K562 (cell line): ENCODE measurements around the gene PDCD6IP. TPM values are rescaled to one million over a fixed set of nuclear protein-coding genes. Genes with fewer than 3 reads are reported as not detected.

Experiments
- ADNP ChIP-seq: fragments of 200-800 bp; sonication (Bioruptor generic); IDR thresholded peaks from 2 replicates; pipeline ENCODE4 v1.6.1; 2016; ENCODE audit warnings: missing genetic modification characterization, missing compliant biosample characterization
- CEBPG ChIP-seq, 3 experiments: fragments of 200-800 bp in 1 of 3; sonication (Bioruptor generic) in 1 of 3; sonication (generic) in 1 of 3; formaldehyde crosslinking in 1 of 3; IDR thresholded peaks in 2 of 3; conservative IDR thresholded peaks in 1 of 3; 2 replicates each; pipeline versions ENCODE4 v1.6.1 to v1.8.0; 2016 to 2022; ENCODE audit warnings: missing compliant biosample characterization in 2 of 3, missing genetic modification characterization in 2 of 3, mild to moderate bottlenecking in 1 of 3, missing genetic modification reagents in 1 of 3
- FUS ChIP-seq: fragments of 200-400 bp; formaldehyde crosslinking; optimal IDR thresholded peaks from 2 replicates; pipeline ENCODE3; 2017; ENCODE audit warnings: low read depth, low read length
- RBM14 ChIP-seq: fragments of 200-400 bp; formaldehyde crosslinking; IDR thresholded peaks from 2 replicates; pipeline ENCODE4 v1.6.1; 2018; ENCODE audit warnings: low read depth, mild to moderate bottlenecking, low read length, moderate library complexity, borderline replicate concordance; ENCODE audit not compliant: insufficient read depth
- SLC30A9 ChIP-seq: fragments of 250-450 bp; sonication (Bioruptor Pico); IDR thresholded peaks from 2 replicates; pipeline ENCODE4 v1.8.0; 2022; ENCODE audit warnings: mild to moderate bottlenecking, moderate library complexity
- polyA plus RNA-seq, 8 experiments: library from polyadenylated mRNA; depleted of rRNA in 4 of 8; stranded (reverse) in 5 of 8; unstranded in 3 of 8; fragments of >200 nt; fragmentation: Nextera tagmentation in 2 of 8; fragmentation: Illumina TruSeq in 1 of 8; extraction: Ambion mirVana in 2 of 8; extraction: Trizol in 1 of 8; gene quantifications; 2 replicates each; pipeline versions ENCODE4 v1.2.1 to v1.2.3, GENCODE V29; 2011 to 2014; ENCODE audit warnings: inconsistent platforms in 1 of 8, missing spikeins in 1 of 8
- total RNA-seq, 7 experiments: library from RNA; depleted of rRNA in 6 of 7; stranded (reverse); fragments of >200 nt in 6 of 7; fragmentation: Illumina TruSeq in 2 of 7; extraction: Trizol in 2 of 7; gene quantifications; 2 replicates each; pipeline versions ENCODE4 v1.2.1 to v1.2.3, GENCODE V29; 2011 to 2021; ENCODE audit warnings: low replicate concordance in 1 of 7
- TF ChIP-seq, protein P1 (sequence below): sonication (generic); formaldehyde crosslinking; IDR thresholded peaks from 2 replicates; pipeline ENCODE4 v1.8.0; 2023; ENCODE audit warnings: missing genetic modification reagents, mild to moderate bottlenecking, borderline replicate concordance
- TF ChIP-seq, protein P2 (sequence below): IDR thresholded peaks from 2 replicates; pipeline ENCODE4 v1.6.1; 2011; ENCODE audit not compliant: insufficient read length; ENCODE audit errors: extremely low read depth
- TF ChIP-seq, protein P3 (sequence below), 3 experiments: fragments of 200-800 bp in 1 of 3; fragments of 250-450 bp in 1 of 3; fragments of 450-650 bp in 1 of 3; sonication (Bioruptor Pico) in 1 of 3; sonication (Bioruptor generic) in 1 of 3; formaldehyde crosslinking in 1 of 3; IDR thresholded peaks; 2 replicates each; pipeline versions ENCODE4 v1.6.1 to v1.8.0; 2016 to 2022; ENCODE audit warnings: mild to moderate bottlenecking in 2 of 3, missing genetic modification characterization in 2 of 3, missing compliant biosample characterization in 1 of 3, moderate library complexity in 1 of 3
- TF ChIP-seq, protein P4 (sequence below): sonication (generic); formaldehyde crosslinking; IDR thresholded peaks from 2 replicates; pipeline ENCODE4 v1.8.0; 2022; ENCODE audit warnings: missing genetic modification reagents, mild to moderate bottlenecking, borderline replicate concordance
- TF ChIP-seq, protein P5 (sequence below): fragments of 450-650 bp; formaldehyde crosslinking; IDR thresholded peaks from 2 replicates; pipeline ENCODE4 v1.4.0; 2020; ENCODE audit warnings: mild to moderate bottlenecking, mixed read lengths

PDCD6IP gene
- total and polyA plus RNA-seq, 9 of the 15 experiments (the other 6 are each of a cell fraction or from before 2014, with no cell fraction given): 40.2 to 302 (median 122) TPM

DNA sequence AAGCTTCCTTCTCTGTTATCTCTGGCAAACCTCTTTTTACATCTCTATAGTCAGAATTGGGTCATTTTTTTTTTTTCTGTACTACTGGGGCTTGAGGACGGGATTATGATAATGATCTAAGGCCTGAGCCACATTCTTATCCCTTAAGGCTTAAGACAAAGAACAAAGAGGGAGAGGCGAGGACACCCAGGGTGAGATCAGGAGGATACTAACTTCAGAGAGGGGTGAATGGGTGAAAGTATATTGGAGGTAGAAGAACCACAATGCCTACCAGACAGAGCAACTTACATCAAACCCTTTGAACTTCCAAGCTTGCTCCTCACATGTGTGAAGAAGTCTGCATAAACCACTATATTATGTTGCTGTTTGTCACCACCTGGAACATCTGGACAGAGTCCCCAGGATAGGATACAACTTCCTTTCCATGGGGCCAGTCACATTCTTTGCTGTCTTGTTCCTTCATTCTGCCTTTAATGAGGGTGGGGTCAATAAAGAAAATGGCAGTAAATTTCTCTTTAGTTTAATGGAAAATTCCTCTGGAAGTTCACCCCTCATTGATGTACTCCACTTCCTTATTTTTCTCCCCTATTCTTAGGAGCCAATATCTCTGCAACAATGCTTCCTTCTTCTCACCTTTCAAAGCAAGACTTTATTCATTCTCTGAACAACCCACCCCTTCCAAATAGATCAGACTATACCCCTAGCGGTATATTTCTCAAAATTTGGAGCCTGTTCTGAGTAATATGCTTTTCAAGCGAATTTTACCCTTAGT lies 9.1 kb upstream of the PDCD6IP start (continued):
- TF ChIP-seq, protein P1, sequence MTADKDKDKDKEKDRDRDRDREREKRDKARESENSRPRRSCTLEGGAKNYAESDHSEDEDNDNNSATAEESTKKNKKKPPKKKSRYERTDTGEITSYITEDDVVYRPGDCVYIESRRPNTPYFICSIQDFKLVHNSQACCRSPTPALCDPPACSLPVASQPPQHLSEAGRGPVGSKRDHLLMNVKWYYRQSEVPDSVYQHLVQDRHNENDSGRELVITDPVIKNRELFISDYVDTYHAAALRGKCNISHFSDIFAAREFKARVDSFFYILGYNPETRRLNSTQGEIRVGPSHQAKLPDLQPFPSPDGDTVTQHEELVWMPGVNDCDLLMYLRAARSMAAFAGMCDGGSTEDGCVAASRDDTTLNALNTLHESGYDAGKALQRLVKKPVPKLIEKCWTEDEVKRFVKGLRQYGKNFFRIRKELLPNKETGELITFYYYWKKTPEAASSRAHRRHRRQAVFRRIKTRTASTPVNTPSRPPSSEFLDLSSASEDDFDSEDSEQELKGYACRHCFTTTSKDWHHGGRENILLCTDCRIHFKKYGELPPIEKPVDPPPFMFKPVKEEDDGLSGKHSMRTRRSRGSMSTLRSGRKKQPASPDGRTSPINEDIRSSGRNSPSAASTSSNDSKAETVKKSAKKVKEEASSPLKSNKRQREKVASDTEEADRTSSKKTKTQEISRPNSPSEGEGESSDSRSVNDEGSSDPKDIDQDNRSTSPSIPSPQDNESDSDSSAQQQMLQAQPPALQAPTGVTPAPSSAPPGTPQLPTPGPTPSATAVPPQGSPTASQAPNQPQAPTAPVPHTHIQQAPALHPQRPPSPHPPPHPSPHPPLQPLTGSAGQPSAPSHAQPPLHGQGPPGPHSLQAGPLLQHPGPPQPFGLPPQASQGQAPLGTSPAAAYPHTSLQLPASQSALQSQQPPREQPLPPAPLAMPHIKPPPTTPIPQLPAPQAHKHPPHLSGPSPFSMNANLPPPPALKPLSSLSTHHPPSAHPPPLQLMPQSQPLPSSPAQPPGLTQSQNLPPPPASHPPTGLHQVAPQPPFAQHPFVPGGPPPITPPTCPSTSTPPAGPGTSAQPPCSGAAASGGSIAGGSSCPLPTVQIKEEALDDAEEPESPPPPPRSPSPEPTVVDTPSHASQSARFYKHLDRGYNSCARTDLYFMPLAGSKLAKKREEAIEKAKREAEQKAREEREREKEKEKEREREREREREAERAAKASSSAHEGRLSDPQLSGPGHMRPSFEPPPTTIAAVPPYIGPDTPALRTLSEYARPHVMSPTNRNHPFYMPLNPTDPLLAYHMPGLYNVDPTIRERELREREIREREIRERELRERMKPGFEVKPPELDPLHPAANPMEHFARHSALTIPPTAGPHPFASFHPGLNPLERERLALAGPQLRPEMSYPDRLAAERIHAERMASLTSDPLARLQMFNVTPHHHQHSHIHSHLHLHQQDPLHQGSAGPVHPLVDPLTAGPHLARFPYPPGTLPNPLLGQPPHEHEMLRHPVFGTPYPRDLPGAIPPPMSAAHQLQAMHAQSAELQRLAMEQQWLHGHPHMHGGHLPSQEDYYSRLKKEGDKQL (CRISPR knock-in tag): no peak
- TF ChIP-seq, protein P2, sequence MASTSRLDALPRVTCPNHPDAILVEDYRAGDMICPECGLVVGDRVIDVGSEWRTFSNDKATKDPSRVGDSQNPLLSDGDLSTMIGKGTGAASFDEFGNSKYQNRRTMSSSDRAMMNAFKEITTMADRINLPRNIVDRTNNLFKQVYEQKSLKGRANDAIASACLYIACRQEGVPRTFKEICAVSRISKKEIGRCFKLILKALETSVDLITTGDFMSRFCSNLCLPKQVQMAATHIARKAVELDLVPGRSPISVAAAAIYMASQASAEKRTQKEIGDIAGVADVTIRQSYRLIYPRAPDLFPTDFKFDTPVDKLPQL: no peak
- TF ChIP-seq ADNP (no peak), RBM14 (no peak), CEBPG (CRISPR knock-in tag; IDR thresholded peaks at IDR 0.05) (no peak), CEBPG (tag; conservative IDR thresholded peaks at IDR 0.05 in 1 of 2, IDR thresholded peaks at IDR 0.05 in 1 of 2) (no peak), SLC30A9 (no peak), FUS (no peak)
- TF ChIP-seq, protein P3, sequence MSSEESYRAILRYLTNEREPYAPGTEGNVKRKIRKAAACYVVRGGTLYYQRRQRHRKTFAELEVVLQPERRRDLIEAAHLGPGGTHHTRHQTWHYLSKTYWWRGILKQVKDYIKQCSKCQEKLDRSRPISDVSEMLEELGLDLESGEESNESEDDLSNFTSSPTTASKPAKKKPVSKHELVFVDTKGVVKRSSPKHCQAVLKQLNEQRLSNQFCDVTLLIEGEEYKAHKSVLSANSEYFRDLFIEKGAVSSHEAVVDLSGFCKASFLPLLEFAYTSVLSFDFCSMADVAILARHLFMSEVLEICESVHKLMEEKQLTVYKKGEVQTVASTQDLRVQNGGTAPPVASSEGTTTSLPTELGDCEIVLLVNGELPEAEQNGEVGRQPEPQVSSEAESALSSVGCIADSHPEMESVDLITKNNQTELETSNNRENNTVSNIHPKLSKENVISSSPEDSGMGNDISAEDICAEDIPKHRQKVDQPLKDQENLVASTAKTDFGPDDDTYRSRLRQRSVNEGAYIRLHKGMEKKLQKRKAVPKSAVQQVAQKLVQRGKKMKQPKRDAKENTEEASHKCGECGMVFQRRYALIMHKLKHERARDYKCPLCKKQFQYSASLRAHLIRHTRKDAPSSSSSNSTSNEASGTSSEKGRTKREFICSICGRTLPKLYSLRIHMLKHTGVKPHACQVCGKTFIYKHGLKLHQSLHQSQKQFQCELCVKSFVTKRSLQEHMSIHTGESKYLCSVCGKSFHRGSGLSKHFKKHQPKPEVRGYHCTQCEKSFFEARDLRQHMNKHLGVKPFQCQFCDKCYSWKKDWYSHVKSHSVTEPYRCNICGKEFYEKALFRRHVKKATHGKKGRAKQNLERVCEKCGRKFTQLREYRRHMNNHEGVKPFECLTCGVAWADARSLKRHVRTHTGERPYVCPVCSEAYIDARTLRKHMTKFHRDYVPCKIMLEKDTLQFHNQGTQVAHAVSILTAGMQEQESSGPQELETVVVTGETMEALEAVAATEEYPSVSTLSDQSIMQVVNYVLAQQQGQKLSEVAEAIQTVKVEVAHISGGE (CRISPR knock-in tag; IDR thresholded peaks at IDR 0.05): no peak
- TF ChIP-seq, protein P4, sequence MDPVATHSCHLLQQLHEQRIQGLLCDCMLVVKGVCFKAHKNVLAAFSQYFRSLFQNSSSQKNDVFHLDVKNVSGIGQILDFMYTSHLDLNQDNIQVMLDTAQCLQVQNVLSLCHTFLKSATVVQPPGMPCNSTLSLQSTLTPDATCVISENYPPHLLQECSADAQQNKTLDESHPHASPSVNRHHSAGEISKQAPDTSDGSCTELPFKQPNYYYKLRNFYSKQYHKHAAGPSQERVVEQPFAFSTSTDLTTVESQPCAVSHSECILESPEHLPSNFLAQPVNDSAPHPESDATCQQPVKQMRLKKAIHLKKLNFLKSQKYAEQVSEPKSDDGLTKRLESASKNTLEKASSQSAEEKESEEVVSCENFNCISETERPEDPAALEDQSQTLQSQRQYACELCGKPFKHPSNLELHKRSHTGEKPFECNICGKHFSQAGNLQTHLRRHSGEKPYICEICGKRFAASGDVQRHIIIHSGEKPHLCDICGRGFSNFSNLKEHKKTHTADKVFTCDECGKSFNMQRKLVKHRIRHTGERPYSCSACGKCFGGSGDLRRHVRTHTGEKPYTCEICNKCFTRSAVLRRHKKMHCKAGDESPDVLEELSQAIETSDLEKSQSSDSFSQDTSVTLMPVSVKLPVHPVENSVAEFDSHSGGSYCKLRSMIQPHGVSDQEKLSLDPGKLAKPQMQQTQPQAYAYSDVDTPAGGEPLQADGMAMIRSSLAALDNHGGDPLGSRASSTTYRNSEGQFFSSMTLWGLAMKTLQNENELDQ (CRISPR knock-in tag): no peak
- TF ChIP-seq, protein P5, sequence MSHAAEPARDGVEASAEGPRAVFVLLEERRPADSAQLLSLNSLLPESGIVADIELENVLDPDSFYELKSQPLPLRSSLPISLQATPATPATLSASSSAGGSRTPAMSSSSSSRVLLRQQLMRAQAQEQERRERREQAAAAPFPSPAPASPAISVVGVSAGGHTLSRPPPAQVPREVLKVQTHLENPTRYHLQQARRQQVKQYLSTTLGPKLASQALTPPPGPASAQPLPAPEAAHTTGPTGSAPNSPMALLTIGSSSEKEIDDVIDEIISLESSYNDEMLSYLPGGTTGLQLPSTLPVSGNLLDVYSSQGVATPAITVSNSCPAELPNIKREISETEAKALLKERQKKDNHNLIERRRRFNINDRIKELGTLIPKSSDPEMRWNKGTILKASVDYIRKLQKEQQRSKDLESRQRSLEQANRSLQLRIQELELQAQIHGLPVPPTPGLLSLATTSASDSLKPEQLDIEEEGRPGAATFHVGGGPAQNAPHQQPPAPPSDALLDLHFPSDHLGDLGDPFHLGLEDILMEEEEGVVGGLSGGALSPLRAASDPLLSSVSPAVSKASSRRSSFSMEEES (CRISPR knock-in tag): no peak
